Fibroblast of skin of left biceps (primary cell): ENCODE data around the gene RNF25.
A peak's percentile ranks its signal among the peaks of the same experiment; 100 is the strongest.

ENCODE experiments used
- DNase-seq, 2 experiments: peaks; one replicate each; pipeline ENCODE4 v3.0.0-alpha.2; 2013; ENCODE audit warnings: low read depth in 2 of 2

The RNF25 gene

DNA sequence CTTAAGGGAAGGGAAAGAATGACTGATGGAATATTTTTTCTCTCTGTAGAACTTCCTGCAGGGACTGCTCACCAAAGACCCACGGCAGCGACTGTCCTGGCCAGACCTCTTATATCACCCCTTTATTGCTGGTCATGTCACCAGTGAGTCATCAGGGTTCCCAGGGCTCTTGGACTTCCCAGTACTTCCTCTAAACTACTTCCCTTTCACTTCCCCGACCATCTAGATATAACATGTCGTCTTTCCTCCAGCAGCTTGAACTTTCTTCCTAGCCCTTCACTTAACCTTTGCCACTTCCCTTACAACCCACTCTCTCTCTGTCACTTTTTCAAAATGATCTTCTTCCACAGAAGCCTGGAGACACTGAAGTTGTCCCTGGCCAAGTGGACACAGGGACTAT is 7.3 kb upstream of the RNF25 start:
- DNase-seq: no peak

DNA sequence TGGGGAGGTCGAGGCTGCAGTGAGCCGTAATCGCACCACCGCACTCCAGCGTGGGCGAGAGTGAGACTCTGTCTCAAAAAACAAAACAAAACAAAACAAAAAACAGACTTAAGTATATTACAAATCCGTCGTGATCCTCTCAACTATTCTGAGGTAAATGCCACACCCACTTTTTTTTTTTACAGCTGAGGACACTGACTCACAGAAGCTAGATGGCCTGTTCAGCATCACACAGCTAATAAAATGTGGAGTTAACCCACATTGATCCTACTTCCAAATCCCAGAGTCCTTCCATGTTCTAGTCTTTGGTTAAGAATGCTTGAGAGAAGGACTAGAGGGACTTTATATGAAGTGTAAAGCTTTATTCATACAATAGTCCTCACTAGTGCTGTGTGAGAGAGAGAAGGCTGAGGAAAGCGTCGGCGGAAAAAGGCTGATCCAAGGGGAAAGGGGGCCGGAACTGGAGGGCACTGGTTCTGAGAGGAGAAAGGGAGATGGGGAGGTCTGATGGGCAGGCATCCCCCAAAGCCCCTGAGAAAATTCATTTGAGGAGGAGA is 627 bp downstream of the RNF25 start:
- DNase-seq: no peak

DNA sequence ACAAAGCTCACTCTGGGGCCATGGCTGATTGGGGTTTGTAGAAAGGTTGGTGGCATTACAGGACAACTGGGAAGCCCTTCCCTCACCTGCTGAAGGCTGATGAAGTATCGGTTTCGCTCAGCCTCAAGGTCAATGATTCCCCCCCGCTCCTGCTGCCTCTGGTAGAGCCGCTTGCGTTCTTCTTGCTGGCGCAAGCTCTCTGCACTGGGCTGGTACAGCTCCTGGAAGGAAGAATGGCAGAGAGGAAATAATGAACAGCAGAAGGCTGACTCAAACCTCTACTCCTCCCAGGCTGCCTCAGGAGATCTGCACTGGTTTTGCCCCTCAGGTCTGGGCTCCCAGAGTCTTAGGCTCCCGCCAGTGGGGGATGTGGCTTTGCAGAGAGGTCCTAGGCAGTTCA is 7.1 kb downstream of the RNF25 start:
- DNase-seq: no peak

- no peak for DNase-seq
Observed at GRCh38 chr2:218663901-218664300, 7.9 kb downstream of the RNF25 start.

DNA sequence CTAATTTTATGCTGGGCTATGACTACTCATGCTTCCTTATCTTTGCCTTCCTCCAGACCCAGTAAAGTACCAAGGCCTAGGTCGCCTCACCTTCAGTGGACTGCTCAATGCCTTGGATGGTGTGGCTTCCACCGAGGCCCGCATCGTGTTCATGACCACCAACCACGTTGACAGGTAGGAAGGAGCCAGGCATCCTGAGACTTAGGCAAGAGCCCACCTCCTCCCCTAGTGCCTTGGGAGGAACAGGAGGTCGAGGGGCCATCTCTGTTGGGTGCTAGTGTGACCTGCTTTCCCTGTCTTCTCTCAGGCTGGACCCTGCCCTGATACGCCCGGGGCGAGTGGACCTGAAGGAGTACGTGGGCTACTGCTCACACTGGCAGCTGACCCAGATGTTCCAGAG is 9.0 kb downstream of the RNF25 start:
- DNase-seq: no peak

DNA sequence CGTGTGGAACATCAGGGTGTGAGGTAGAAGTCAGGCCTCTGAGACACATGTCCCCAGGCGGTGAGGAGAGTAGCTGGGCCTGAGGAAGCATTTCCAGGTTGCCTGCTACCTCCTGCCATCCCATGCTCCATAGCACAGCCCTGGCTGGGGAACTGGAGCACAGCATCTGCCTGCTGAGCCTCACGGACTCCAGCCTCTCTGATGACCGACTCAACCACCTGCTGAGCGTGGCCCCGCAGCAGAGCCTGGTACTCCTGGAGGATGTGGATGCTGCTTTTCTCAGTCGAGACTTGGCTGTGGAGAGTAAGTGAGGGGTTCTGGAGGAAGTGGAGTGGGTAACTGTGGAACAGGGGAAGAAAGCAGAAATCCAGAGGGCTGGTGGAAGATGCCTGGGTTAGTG is 9.4 kb downstream of the RNF25 start:
- no peak for DNase-seq

DNA sequence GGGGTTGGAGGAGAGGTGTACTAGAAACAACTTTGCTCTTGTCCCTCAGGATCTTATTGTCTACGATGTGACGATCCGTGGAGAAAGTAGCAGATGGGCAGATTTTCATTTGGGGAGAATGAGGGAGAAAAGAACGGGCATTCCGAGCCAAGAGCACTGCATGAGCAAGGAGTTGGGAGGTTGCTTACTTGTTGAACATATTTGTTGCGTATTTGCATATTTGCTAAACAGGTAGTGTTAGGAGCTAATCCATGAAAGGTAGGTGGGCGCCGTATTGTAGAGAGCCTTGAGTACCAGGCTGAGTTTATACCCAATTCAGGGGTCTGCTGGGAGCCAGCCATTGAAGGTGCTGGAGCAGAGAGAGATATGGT is 11.8 kb downstream of the RNF25 start:
- DNase-seq: no peak

DNA sequence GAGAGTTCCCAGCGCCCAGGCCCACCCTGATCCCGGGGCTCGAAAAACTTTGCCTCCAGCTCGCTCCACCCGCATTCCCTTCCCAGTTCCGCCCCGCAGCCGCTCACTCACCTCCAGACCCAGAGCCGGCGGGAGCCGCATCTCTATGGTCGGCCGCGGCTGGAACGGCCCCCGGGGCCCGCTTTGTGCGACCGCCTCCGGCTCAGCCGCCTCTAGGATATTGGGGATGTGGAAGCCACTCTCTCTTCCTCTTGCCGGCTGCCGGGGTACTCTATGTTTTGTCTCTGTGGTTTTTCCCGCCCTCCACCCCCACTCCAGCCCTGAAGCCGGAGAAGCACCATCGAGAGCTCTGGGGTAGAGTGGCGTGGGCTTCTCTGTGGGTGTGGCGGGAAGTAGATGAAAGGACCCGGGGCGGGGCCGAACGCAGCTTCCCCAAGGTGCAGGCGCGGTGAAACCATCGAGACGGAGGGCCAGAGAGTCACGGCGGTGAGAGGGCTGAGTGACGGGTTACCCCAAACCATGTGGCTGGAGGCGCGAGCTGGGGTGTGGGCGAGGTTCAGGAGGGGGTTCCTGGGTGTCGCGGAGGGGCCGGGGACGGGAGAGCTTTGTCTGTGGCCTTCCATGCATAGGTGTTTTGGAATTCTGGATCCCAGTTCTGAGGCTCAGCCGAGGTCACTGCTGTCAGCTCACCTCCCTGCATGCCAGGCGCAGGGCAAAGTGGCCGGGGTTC is 12.4 kb downstream of the RNF25 start, which contains the start of the genes BCS1L and ZNF142:
Gene BCS1L, plus strand, starts transcription at position 426 of the 730 bp plus-strand sequence. CDS start 1,305 bp downstream, outside the sequence.
Gene ZNF142, minus strand, starts transcription at position 366 of the 730 bp plus-strand sequence. CDS start 3,194 bp downstream, outside the sequence.
- peak; percentile 56 to 59 for DNase-seq

DNA sequence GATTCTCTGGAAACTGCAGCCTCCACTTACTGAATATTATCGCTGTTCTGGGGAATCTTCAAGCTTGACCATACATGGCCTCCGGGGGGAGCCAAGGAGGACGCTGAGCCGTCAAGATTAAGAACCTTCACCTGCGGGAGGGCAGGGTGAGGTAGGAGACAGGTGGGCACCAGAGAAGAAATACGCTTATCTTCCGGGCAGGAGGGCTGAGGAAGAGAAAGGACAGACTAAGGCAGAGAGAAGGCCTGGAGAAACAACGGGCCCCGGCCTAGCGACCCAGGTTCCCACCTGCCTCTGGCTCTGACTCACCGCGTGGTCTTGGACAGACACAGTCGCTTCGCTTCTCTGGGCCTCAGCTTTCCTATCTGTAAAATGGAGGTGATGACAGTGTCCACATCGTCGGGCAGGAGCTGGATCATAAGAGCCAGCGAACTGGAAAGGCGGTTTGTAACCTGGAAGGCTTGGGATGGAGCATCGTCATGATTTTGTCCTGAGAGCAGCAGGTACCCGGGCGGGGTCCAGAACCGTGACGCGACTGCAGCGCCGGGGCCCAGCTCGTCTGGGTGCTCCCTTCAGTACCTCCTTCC is 13.0 kb downstream of the RNF25 start:
- no peak for DNase-seq

- no peak for DNase-seq
Observed at GRCh38 chr2:218655751-218656150, 16.1 kb downstream of the RNF25 start.

DNA sequence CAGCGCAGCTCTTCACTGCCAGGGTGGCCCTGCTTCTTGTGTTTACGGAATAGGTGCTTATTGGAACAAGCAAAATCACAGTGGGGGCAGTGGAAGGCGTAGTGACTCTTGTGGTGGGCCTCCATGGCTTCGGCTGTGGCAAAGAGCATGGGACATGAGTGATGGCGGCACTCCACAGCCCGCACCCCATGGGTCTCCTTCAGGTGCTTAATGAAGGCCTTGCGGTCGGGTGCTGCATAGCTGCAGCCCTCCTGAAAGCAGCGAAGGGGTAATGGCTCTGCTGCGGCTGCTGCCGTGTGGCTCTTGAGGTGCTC is 23.1 kb downstream of the RNF25 start:
- DNase-seq: no peak

GRCh38 chr2:218648088-218648786 is 23.6 kb downstream of the RNF25 start:
- DNase-seq: peak in 1 of 2 experiments; percentile 4

DNA sequence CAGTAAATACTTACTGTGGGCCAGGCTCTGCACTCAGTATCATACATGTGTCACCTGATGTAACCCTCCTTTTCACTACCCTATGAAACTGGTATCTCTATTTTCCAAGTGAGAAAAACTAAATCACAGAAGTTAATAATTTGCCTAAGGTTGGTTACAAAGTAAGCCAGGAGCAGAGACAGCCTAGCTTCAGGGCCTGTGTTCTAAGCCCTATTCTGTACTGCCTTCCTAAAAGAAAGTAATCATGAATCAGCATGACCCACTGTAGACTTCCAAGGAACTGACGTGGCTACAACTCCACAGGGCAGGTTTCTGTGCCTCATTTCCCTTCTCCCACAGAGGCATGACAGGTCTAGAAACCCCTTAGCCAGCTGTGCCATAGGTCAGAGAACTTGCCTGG is 26.7 kb downstream of the RNF25 start:
- no peak for DNase-seq

DNA sequence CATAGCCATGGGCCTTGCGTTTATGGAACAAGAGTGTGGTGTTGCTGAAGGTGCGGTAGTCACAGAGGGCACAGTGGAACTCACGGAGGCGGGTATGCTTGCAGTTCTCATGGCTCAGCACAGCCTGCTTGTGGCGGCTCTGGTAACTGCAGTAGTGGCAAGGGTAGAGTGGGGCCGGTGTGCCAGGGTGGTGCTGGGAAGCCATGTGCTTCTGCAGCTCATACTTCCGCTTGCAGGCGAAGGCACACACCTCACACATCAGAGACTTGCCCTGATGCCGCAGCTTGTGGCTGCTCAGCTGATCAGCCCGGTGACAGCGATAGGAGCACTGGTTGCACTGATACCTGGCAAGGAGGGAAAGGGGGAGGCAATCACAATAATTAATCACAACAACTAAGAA is 27.1 kb downstream of the RNF25 start:
- DNase-seq: no peak

GRCh38 chr2:218643751-218644310 is 28.0 kb downstream of the RNF25 start:
- no peak for DNase-seq

DNA sequence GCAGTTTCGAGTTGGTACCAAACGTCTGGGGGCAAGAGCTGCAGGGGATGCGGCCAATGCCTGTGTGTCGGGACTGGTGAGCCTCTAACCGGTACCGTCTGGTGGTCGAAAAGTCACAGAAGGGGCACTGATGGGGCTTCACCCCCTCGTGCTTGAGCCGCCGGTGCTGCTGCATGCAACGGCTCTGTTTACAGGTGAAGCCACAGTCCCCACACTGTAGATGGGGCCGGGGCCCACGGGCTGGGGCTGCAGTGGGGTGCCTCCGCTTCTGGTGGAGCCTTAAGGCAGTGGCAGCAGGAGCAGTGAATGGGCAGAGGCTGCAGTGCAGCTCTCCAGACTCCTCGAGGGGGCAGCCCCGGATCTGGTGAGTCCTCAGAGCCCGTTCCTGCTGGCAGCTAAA is 29.0 kb downstream of the RNF25 start:
- no peak for DNase-seq

DNA sequence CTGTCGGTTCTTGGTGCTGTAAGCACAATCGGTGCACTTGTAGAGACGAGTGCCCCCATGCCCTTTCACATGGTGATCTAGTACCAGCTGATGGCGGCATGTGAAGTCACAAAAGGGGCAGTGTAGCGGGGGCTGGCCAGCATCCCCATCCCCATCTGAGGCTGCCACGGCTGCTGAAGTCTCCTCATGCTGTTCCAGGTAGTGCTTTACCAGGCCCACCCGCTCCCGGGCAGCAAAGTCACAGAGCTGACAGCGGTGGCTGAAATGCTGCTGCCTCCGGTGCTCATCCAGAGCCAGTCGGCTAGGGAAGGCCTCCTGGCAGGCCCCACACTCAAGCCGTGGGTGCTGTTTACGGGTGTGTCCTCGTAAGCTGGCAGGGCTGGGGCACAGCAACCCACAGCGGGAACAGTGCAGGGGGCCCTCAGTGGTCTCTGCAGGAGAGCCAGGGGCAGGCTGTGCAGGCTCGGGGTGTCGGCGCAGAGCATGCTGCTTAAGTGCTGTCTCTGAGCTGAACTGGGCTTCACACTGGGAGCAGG is 29.6 kb downstream of the RNF25 start:
- no peak for DNase-seq

DNA sequence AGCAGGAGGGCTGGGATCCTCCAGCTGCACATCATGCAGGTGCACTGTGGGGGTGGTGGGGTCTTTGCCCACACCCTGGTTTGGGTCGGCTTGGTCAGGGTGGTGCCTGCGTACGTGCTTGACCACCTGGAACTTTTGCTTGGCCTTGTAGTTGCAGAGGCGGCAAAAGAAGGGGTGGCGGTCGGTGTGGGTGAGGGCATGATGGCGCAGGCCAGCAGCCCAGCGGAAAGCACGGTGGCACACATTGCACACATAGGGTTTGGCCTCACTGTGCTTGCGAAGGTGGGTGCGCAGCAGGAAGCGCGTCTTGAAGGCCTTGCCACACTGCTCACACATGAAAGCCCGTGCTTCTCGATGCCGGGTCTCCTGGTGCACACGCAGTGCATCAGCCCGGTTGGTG is 33.4 kb downstream of the RNF25 start:
- DNase-seq: no peak

DNA sequence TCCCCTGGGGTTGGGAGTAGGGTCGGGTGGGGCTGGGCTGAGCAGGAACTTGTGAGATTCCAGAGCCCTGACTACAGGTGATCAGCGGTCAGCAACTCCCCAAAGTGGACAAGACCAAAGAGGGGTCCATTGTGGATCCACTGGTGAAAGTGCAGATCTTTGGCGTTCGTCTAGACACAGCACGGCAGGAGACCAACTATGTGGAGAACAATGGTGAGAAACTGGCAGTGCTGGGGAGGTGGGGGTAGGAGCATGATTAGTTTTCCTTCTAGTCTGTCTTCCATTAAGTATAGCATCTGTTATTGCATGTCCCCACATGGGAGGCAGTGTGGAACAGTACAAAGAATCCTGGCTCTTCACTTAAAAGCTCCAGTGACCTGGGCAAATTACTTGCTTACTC is 36.1 kb downstream of the RNF25 start:
- DNase-seq: no peak

DNA sequence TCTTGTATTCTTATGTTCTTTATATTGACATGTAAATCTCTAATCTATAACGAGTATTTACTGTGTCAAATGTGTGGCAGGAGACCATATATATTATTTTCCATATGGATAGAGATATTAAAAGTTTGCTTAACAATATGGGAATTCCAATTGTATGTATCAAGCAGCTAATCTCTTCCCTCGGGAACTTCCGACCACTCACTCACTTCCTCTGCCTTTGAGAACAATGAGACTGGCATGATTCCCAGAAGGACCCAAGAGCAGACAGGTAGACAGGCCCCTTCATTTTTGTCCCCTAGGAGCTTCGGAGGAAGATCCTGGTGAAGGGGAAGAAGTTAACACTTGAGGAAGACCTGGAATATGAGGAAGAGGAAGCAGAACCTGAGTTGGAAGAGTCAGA is 40.0 kb downstream of the RNF25 start:
- peak; percentile 9 for DNase-seq

GRCh38 chr2:218627939-218628338 is 43.9 kb downstream of the RNF25 start:
- DNase-seq: no peak

GRCh38 chr2:218626369-218626768 is 45.4 kb downstream of the RNF25 start:
- no peak for DNase-seq
